H1 (cell line): ENCODE results near the gene MANSC1.

Experiments used
- POLR2A ChIP-seq, 2 experiments: IDR thresholded peaks; 1 replicate in 1 of 2; 2 replicates in 1 of 2; pipeline ENCODE4 v1.6.1; 2011; ENCODE audit warnings: low read depth in 2 of 2, low read length in 2 of 2, mild to moderate bottlenecking in 2 of 2; ENCODE audit errors: control extremely low read depth in 1 of 2
- TF ChIP-seq, protein P1 (sequence below), 3 experiments: IDR thresholded peaks; 1 replicate in 2 of 3; 2 replicates in 1 of 3; pipeline versions ENCODE4 v1.5.1 to v1.6.1; 2011; ENCODE audit warnings: low read length in 3 of 3, mild to moderate bottlenecking in 3 of 3, inconsistent platforms in 2 of 3, low read depth in 1 of 3, moderate library complexity in 1 of 3; ENCODE audit not compliant: insufficient read depth in 1 of 3; ENCODE audit errors: control extremely low read depth in 1 of 3

DNA sequence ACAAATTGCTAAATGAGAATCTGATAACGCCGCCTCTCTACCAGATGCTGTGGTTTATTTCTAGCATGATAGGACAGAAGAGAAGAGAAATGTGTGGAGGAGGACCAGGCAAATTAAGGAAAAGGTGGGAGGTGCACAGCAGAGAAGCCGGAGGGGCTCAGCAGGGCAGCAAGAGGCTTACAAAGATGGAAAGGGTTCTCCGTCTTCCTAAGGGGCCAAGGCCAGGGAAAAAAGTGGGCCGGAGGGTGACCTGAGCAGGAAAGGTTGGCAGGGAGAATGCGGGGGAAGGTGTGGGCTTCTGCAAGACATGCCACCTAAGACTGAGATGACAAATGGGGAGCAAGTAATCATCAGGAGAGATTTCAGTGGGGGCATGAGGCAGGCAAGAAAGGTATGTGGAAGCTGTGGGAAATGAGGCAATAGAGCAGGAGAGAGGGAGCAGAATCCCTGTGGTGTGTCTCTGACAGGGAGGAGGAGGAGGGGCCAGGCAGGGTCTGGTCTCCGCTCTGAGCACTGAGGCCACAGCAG, 18.7 kb downstream of the MANSC1 start:
- TF ChIP-seq POLR2A (IDR thresholded peaks at IDR 0.05; ENCODE audit: control extremely low read depth in 1 of 2, low read depth in 2 of 2, low read length in 2 of 2) = no peak
- TF ChIP-seq, protein P1, sequence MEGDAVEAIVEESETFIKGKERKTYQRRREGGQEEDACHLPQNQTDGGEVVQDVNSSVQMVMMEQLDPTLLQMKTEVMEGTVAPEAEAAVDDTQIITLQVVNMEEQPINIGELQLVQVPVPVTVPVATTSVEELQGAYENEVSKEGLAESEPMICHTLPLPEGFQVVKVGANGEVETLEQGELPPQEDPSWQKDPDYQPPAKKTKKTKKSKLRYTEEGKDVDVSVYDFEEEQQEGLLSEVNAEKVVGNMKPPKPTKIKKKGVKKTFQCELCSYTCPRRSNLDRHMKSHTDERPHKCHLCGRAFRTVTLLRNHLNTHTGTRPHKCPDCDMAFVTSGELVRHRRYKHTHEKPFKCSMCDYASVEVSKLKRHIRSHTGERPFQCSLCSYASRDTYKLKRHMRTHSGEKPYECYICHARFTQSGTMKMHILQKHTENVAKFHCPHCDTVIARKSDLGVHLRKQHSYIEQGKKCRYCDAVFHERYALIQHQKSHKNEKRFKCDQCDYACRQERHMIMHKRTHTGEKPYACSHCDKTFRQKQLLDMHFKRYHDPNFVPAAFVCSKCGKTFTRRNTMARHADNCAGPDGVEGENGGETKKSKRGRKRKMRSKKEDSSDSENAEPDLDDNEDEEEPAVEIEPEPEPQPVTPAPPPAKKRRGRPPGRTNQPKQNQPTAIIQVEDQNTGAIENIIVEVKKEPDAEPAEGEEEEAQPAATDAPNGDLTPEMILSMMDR (IDR thresholded peaks at IDR 0.05; ENCODE audit: control extremely low read depth in 1 of 3, insufficient read depth in 1 of 3, low read depth in 1 of 3, low read length in 3 of 3) = no peak
